ENCODE data around the gene LRRC8E.

The LRRC8E gene

DNA sequence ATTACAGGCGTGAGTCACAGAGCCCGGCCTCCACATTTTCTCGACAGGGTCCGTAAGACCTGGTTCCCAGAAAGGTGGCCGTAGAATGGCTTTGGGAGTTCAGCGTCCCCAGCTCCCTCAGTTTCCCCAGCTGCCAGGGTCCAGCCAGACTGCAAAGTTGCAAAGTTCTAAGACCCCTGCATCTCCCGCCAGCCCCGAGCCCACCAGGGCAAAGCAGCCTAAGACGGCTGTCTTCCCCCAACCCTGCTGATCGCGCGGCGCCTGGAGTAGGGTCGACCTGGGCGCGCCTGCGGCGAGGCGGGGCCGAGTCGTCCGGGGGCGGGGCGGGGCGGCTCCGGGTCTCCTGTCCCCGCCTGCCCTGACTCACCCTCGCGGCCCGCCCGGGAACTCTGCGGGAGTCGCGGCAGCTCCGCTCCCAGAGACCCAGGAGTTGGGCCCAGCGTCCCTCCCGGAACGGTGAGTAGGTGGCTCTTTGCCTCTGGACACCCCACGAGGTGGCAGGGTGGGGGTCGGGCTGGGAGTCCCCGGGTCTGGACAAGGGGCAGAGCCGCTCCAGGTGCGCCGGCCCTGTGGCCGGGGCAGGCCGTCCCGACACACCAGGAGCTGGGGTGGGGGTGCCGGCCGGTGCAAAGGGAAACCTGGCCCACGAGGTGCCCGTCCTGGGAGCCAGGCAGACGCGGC is at the start of gene LRRC8E:
Gene LRRC8E, plus strand, starts transcription at position 366 of the 681 bp plus-strand sequence. CDS start 7,094 bp downstream, outside the sequence.
- ATAC-seq, result peak; percentile 76 to 78

DNA sequence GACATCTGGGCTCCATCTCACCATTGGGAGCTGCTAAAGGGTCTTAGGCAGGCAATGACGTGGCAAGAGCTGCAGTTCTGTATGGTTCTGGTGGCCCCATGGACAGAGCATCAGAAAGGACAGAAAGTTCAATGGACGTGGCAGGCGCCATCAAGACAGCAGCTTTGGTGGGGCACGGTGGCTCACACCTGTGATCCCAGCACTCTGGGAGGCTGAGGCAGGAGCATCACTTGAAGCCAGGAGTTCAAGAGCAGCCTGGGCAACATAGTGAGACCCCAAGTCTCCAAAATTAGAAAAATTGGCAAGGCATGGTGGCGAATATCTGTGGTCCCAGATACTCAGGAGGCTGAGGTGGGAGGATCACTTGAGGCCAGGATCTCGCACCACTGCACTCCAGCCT is 48.8 kb upstream of the LRRC8E start:
- no peak for ATAC-seq

GRCh38 chr19:7840629-7841028 is 47.7 kb upstream of the LRRC8E start:
- no peak for ATAC-seq

DNA sequence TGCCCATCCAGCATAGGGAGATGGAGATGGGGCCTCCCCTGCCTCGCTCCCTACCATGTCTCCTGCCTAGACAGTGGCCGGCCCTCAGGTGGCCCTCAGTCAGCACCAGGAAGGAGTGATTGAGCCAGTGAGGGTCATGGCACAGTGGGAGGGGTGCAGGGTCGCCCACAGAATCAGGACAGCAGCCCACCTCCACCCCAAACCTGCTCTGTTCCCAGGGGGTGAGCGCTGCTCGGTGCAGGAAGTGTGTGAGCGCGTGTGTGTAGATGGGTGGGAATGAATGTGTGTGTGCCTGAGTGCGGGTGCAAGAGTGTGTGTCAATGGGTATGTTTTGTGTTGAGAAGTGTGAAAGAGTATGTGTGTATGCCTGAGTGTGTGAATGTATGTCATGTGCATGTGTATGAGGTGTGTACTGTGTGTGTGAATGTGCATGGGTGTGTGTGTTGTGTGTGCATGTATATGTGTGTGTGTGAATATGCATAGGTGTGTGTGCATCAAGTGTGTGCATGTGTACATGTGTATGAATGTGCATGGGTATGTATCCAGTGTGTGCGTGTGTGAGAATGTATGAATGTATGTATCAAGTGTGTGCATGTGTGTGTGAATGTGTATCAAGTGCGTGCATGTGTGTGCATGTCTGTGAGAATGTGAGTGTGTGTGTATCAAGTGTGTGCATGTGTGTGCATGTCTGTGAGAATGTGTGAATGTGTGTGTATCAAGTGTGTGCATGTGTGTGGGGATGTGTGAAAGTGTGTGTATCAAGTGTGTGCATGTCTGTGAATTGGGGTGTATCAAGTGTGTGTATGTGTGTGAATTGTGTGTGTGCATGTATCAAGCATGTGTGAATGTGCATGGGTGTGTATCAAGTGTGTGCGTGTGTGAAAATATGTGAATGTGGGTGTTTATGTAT is 46.3 kb upstream of the LRRC8E start:
- ATAC-seq, result no peak

GRCh38 chr19:7842661-7843294 is 45.5 kb upstream of the LRRC8E start:
- no peak for ATAC-seq

DNA sequence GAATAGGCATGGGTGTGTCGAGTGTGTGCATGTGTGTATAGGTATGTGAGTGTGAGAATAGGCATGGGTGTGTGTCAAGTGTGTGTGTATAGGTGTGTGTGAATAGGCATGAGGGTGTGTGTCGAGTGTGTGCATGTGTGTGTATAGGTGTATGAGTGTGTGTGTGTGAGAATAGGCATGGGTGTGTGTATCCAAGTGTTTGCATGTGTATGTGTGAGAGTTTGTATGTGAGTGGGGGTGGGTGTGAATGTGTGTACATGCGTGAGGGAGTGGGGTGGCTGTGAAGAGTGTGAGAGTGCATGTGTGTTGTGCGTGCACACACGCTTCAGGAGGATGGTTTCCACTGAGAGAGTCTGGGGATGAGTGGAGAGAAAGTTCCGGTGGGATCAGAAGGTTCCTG is 44.8 kb upstream of the LRRC8E start:
- no peak for ATAC-seq

GRCh38 chr19:7844405-7844804 is 43.9 kb upstream of the LRRC8E start:
- no peak for ATAC-seq

DNA sequence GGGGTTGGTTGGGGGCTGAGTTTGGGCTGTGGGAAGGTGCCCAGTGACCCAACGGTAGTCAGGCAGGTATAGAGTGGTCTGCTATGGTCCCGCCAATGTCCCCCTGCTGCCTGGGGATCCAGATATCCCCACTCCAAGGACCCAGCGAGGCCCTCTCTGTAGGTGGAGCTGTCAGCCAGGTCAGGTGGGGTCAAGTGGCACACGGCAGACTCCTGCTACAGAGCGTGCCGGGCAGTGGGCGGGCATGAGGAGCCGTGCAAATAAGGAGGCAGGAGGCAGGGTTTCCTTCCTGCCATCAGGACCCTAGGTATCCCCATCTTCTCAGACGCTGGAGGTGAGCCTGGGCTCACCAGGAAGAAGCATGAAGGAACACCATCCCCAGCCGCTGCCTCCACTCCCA is 43.4 kb upstream of the LRRC8E start:
- no peak for ATAC-seq

- ATAC-seq, result no peak
Measured at GRCh38 chr19:7845390-7846154, 42.7 kb upstream of the LRRC8E start.

- no peak for ATAC-seq
Measured at GRCh38 chr19:7846155-7846646, 42.1 kb upstream of the LRRC8E start.

GRCh38 chr19:7847664-7848063 is 40.6 kb upstream of the LRRC8E start:
- ATAC-seq, result no peak

GRCh38 chr19:7848779-7849457 is 39.4 kb upstream of the LRRC8E start:
- no peak for ATAC-seq

GRCh38 chr19:7849631-7849999 is 38.7 kb upstream of the LRRC8E start:
- no peak for ATAC-seq

GRCh38 chr19:7850000-7850813 is 38.1 kb upstream of the LRRC8E start:
- ATAC-seq, result no peak

GRCh38 chr19:7850945-7851622 is 37.2 kb upstream of the LRRC8E start:
- ATAC-seq, result no peak

GRCh38 chr19:7851623-7852500 is 36.4 kb upstream of the LRRC8E start:
- ATAC-seq, result no peak

GRCh38 chr19:7852851-7853769 is 35.2 kb upstream of the LRRC8E start:
- peak; percentile 73 to 80 for ATAC-seq

DNA sequence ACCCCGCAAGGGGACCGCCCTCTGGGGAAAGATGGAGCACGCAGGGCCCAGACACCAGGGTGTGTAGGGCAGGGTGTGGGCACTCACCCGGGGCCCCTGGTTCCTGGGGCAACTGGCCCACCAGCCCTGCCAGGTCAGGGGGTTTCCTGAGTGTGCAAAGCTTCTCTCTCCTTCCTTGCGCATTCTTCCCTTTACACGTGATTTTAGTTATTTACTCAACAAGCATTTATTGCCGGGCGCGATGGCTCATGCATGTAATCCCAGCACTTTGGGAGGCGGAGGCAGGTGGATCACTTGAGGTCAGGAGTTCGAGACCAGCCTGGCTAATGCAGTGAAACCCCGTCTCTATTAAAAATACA is 34.6 kb upstream of the LRRC8E start:
- no peak for ATAC-seq

Measured in activated CD4-positive, CD25-positive, alpha-beta regulatory T cell treated with anti-CD3 and anti-CD28 coated beads, Interleukin-2, amount 50 U/mL, for 24 hours (primary cell).